ENCODE data around the gene NFXL1. TPM values are rescaled to one million over a fixed set of nuclear protein-coding genes. Genes with fewer than 3 reads are reported as not detected.
"Not testable (repeated sequence)": the region's sequence is repeated elsewhere in the genome, so short reads cannot be mapped to it uniquely, and the experiment has no call there.

The NFXL1 gene
- total RNA-seq, 2 donors from 2014 or later, result 15.6 to 18.4 TPM

GRCh38 chr4:47922436-47923260, 8.3 kb upstream of the NFXL1 start:
- not testable (repeated sequence) for ATAC-seq (replicated peaks in 1 of 2); H3K27ac Mint-ChIP-seq; H3K9me3 Mint-ChIP-seq; H3K4me3 Mint-ChIP-seq; DNase-seq; H3K4me1 Mint-ChIP-seq (ENCODE audit: low read depth)
- peaks cover 17% of the 10 kb centered on the region for H3K27me3 Mint-ChIP-seq (ENCODE audit: low read depth)
- peaks cover 5 to 12% of the 10 kb centered on the region in 2 donors for H3K36me3 Mint-ChIP-seq (ENCODE audit: insufficient read depth in 2 of 2)

DNA sequence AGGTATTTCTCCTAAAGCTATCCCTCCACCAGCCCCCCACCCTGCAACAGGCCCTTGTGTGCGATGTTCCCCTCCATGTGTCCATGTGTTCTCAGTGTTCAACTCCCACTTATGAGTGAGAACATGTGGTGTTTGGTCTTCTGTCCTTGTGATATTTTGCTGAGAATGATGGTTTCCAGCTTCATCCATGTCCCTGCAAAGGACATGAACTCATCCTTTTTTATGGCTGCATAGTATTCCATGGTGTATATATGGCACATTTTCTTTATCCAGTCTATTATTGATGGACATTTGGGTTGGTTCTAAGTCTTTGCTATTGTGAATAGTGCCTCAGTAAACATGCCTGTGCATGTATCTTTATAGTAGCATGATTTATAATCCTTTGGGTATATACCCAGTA, 2.8 kb upstream of the NFXL1 start:
- H3K4me3 Mint-ChIP-seq; H3K27ac Mint-ChIP-seq; H3K27me3 Mint-ChIP-seq (ENCODE audit: low read depth); DNase-seq; ATAC-seq (replicated peaks in 1 of 2); H3K9me3 Mint-ChIP-seq: not testable (repeated sequence)
- Mint-ChIP-seq H3K36me3 (ENCODE audit: insufficient read depth in 2 of 2) (peaks cover 10 to 24% of the 10 kb centered on the region in 2 donors), H3K4me1 (ENCODE audit: low read depth) (peaks cover 21% of the 10 kb centered on the region)

GRCh38 chr4:47915378-47915777, 995 bp upstream of the NFXL1 start:
- Mint-ChIP-seq H3K36me3 (ENCODE audit: insufficient read depth in 2 of 2) (peaks cover 10 to 29% of the 10 kb centered on the region in 2 donors), H3K27ac (peak overlapping the region; percentile 43)
- no peak for ATAC-seq (replicated peaks in 1 of 2)

GRCh38 chr4:47914926-47915237, 499 bp upstream of the NFXL1 start:
- peak overlapping the region; percentile 92 to 99 for H3K4me3 Mint-ChIP-seq
- H3K9me3 Mint-ChIP-seq, result peaks cover 4 to 7% of the 10 kb centered on the region in 2 donors
- DNase-seq (no peak), ATAC-seq (replicated peaks in 1 of 2) (no peak)
- H3K36me3 Mint-ChIP-seq (ENCODE audit: insufficient read depth in 2 of 2), result peaks cover 12 to 29% of the 10 kb centered on the region in 2 donors
- H3K4me1 Mint-ChIP-seq (ENCODE audit: low read depth), result peaks cover 29% of the 10 kb centered on the region
- peaks cover 1% of the 10 kb centered on the region for H3K27me3 Mint-ChIP-seq (ENCODE audit: low read depth)
- peak overlapping the region; percentile 43 for H3K27ac Mint-ChIP-seq

More at GRCh38 chr4:47915378-47915777, 995 bp upstream of the NFXL1 start:
- H3K4me3 Mint-ChIP-seq, result peak overlapping the region; percentile 92 to 99
- peaks cover 4 to 7% of the 10 kb centered on the region in 2 donors for H3K9me3 Mint-ChIP-seq
- DNase-seq, result no peak
- peaks cover 5% of the 10 kb centered on the region for H3K27me3 Mint-ChIP-seq (ENCODE audit: low read depth)
- H3K4me1 Mint-ChIP-seq (ENCODE audit: low read depth), result peaks cover 29% of the 10 kb centered on the region

DNA sequence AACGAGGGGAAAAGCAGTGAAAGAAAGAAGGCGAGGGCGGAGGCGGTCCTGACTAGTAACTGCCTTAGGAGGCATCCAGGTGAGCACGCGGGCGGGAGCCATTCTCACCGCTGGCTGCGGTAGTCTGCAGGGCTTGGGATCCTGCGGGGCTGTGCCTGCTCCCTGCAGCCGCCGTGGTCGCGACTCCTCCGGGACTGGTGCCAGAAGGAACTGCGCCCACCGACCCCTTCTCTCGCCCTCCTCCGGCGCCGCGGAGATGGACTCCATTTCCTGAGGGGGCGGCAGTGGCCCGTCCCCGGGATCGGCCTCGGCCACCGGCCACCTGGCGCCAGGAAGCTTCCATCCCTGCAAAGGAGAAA, 543 bp downstream of the NFXL1 start:
- Mint-ChIP-seq H3K4me1 (ENCODE audit: low read depth) (peaks cover 29% of the 10 kb centered on the region), H3K4me3 (peak overlapping the region; percentile 92 to 99), H3K9me3 (peaks cover 4 to 7% of the 10 kb centered on the region in 2 donors), H3K27ac (peak overlapping the region; percentile 94), H3K27me3 (ENCODE audit: low read depth) (no peaks in the 10 kb centered on the region), H3K36me3 (ENCODE audit: insufficient read depth in 2 of 2) (peaks cover 12 to 27% of the 10 kb centered on the region in 2 donors)
- ATAC-seq (replicated peaks in 1 of 2) (peak; percentile 27 to 31), DNase-seq (peak; percentile 39 to 41)

- ATAC-seq (replicated peaks in 1 of 2) (no peak), DNase-seq (no peak)
- Mint-ChIP-seq H3K4me3 (peak overlapping the region; percentile 92 to 99), H3K27me3 (ENCODE audit: low read depth) (no peaks in the 10 kb centered on the region), H3K4me1 (ENCODE audit: low read depth) (peaks cover 29% of the 10 kb centered on the region), H3K27ac (peak overlapping the region; percentile 94), H3K9me3 (peaks cover 2 to 4% of the 10 kb centered on the region in 2 donors), H3K36me3 (ENCODE audit: insufficient read depth in 2 of 2) (peaks cover 10 to 22% of the 10 kb centered on the region in 2 donors)
Measured at GRCh38 chr4:47913330-47913729, 1.1 kb downstream of the NFXL1 start.

GRCh38 chr4:47907089-47907646, 7.2 kb downstream of the NFXL1 start:
- peaks cover 5 to 16% of the 10 kb centered on the region in 2 donors for H3K36me3 Mint-ChIP-seq (ENCODE audit: insufficient read depth in 2 of 2)
- no peak overlapping the region for H3K4me3 Mint-ChIP-seq
- ATAC-seq (replicated peaks in 1 of 2), result no peak
- no peak for DNase-seq
- no peak overlapping the region for H3K27ac Mint-ChIP-seq
- H3K27me3 Mint-ChIP-seq (ENCODE audit: low read depth), result no peaks in the 10 kb centered on the region
- peaks cover 8% of the 10 kb centered on the region for H3K4me1 Mint-ChIP-seq (ENCODE audit: low read depth)
- no peaks in the 10 kb centered on the region for H3K9me3 Mint-ChIP-seq

DNA sequence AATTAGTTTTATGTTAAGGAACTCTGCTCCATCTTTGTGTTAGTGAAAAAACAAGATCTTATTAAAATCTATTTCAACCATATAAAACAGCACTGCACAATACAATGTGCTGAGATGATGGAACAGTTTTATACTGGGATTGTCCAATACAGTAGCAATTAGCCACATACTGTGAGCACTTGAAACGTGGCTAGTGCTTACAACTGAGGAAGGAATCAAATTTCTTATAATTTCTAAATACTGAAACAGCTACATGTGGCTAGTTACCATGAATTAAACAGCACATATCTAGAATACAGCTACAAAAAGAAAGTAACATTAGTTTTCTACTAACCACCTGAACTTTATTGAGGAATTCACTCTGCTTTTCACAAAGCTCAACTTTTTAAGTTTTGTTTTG, 14.7 kb downstream of the NFXL1 start:
- no peak overlapping the region for H3K27ac Mint-ChIP-seq
- no peaks in the 10 kb centered on the region for H3K27me3 Mint-ChIP-seq (ENCODE audit: low read depth)
- no peaks in the 10 kb centered on the region for H3K9me3 Mint-ChIP-seq
- peaks cover 4% of the 10 kb centered on the region for H3K4me1 Mint-ChIP-seq (ENCODE audit: low read depth)
- H3K4me3 Mint-ChIP-seq, result no peak overlapping the region
- H3K36me3 Mint-ChIP-seq (ENCODE audit: insufficient read depth in 2 of 2), result peaks cover 8 to 20% of the 10 kb centered on the region in 2 donors
- no peak for DNase-seq
- no peak for ATAC-seq (replicated peaks in 1 of 2)

GRCh38 chr4:47891928-47892327, 22.5 kb downstream of the NFXL1 start:
- Mint-ChIP-seq H3K4me1 (ENCODE audit: low read depth) (peaks cover 23% of the 10 kb centered on the region), H3K27me3 (ENCODE audit: low read depth) (no peaks in the 10 kb centered on the region), H3K36me3 (ENCODE audit: insufficient read depth in 2 of 2) (peaks cover 13 to 32% of the 10 kb centered on the region in 2 donors), H3K9me3 (no peaks in the 10 kb centered on the region), H3K27ac (peak overlapping the region; percentile 7), H3K4me3 (no peak overlapping the region)
- ATAC-seq (replicated peaks in 1 of 2) (peak; percentile 80), DNase-seq (no peak)

GRCh38 chr4:47882228-47882627, 32.2 kb downstream of the NFXL1 start:
- no peak overlapping the region for H3K27ac Mint-ChIP-seq
- H3K4me1 Mint-ChIP-seq (ENCODE audit: low read depth), result no peaks in the 10 kb centered on the region
- peaks cover 0 to 22% of the 10 kb centered on the region in 2 donors for H3K36me3 Mint-ChIP-seq (ENCODE audit: insufficient read depth in 2 of 2)
- no peak for DNase-seq
- H3K27me3 Mint-ChIP-seq (ENCODE audit: low read depth), result no peaks in the 10 kb centered on the region
- no peak for ATAC-seq (replicated peaks in 1 of 2)
- no peak overlapping the region for H3K4me3 Mint-ChIP-seq
- no peaks in the 10 kb centered on the region for H3K9me3 Mint-ChIP-seq

DNA sequence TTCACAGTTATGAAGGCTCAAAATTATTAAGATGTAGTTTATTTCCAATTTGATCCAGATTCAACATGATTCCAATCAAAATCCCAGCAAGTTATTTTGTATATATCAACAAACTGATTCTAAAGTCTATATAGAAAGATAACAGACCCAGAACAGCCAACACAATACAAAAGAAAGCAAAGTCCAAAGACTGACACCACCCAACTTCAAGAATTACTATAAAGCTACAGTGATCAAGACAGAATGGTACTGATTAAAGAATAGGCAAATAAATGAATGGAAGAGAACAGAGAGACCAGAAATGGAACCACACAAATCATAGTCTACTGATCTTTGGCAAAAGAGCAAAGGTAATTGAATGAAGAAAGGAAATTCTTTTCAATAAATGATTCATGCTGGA, 34.9 kb downstream of the NFXL1 start:
- DNase-seq (no peak), ATAC-seq (replicated peaks in 1 of 2) (no peak)
- no peaks in the 10 kb centered on the region for H3K9me3 Mint-ChIP-seq
- no peak overlapping the region for H3K27ac Mint-ChIP-seq
- no peaks in the 10 kb centered on the region for H3K27me3 Mint-ChIP-seq (ENCODE audit: low read depth)
- H3K4me1 Mint-ChIP-seq (ENCODE audit: low read depth), result peaks cover 4% of the 10 kb centered on the region
- H3K36me3 Mint-ChIP-seq (ENCODE audit: insufficient read depth in 2 of 2), result peaks cover 5 to 37% of the 10 kb centered on the region in 2 donors
- H3K4me3 Mint-ChIP-seq, result no peak overlapping the region

DNA sequence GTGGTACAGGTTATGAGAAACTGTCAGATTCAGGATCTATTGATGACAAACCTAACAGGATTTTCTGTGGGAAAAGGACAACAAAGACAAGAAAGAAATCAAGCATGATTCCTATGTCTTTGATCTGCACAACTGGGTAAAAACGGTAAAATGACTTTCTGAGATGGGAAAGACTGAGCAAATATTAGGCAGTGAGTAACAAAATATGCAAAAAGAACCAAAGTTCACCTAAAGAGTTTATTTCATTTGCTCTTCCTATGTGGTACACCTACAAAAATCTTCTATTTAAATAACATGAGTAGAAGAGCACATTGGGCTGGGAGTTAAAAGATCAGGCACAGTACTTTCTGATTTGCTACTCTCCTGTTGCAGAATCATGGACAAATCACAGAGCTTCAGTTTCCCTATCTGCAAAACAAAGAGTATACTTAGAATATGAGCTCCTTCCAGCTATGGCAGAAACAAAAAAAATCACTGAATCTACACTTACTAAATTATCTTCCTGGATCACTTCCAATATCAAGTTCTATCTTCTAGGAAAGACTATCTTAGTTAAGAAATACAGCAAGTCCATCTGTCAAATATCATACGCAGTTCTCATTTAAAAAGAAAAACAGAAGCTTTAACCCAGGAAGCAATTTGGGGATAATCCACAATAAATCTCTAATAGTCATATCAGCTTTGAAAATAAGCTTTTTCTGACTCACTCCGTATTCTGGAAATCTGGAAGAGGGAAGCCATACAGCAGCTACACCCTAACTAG, 37.4 kb downstream of the NFXL1 start:
- DNase-seq (no peak), ATAC-seq (replicated peaks in 1 of 2) (no peak)
- Mint-ChIP-seq H3K4me3 (no peak overlapping the region), H3K27me3 (ENCODE audit: low read depth) (no peaks in the 10 kb centered on the region), H3K27ac (no peak overlapping the region), H3K36me3 (ENCODE audit: insufficient read depth in 2 of 2) (peaks cover 11 to 39% of the 10 kb centered on the region in 2 donors), H3K4me1 (ENCODE audit: low read depth) (peaks cover 13% of the 10 kb centered on the region), H3K9me3 (no peaks in the 10 kb centered on the region)

- Mint-ChIP-seq H3K27me3 (ENCODE audit: low read depth) (no peaks in the 10 kb centered on the region), H3K36me3 (ENCODE audit: insufficient read depth in 2 of 2) (peaks cover 11 to 37% of the 10 kb centered on the region in 2 donors), H3K4me1 (ENCODE audit: low read depth) (peaks cover 13% of the 10 kb centered on the region), H3K27ac (no peak overlapping the region), H3K9me3 (no peaks in the 10 kb centered on the region), H3K4me3 (no peak overlapping the region)
- ATAC-seq (replicated peaks in 1 of 2) (no peak), DNase-seq (no peak)
Measured at GRCh38 chr4:47876310-47876709, 38.1 kb downstream of the NFXL1 start.
